B cell (primary cell): Measurements from ENCODE around the gene ARMH3. TPM values are rescaled to one million over a fixed set of nuclear protein-coding genes. Genes with fewer than 3 reads are reported as not detected.

ENCODE experiments used
- ATAC-seq: fragments of 200-7000 bp; cut with Tn5 transposase; one replicate; pipeline ENCODE4 v1.10.0; 2021; ENCODE audit warnings: low read depth, mild to moderate bottlenecking, moderate number of reproducible peaks, moderate library complexity
- CTCF ChIA-PET: fragments of 350-600 bp; sonication (Branson Sonifier 250); formaldehyde crosslinking; loops from one replicate; lab custom pipeline; 2021; ENCODE audit warnings: antibody characterized with exemption, inconsistent platforms; lab: Charles Lee
- POLR2A ChIA-PET: fragments of 350-600 bp; sonication (Branson Sonifier 250); formaldehyde crosslinking; loops from one replicate; lab custom pipeline; 2021; ENCODE audit warnings: antibody characterized with exemption; lab: Charles Lee
- DNase-seq: peaks from one replicate; pipeline ENCODE4 v3.0.0; 2013
- H2AFZ ChIP-seq: 2 replicates; pipeline ENCODE4 v1.6.1; 2012; ENCODE audit warnings: mild to moderate bottlenecking, low read depth, low read length; ENCODE audit not compliant: insufficient read depth, poor library complexity, severe bottlenecking
- H3K27ac ChIP-seq, 2 donors: 1 replicate in 1 of 2; 2 replicates in 1 of 2; pipeline ENCODE4 v1.5.1; 2012 to 2013; ENCODE audit warnings: low read length in 2 of 2, mild to moderate bottlenecking in 2 of 2, moderate library complexity in 1 of 2
- H3K27me3 ChIP-seq, 4 experiments: fragments of 200-600 bp in 1 of 4; sonication (generic) in 1 of 4; replicated peaks in 1 of 4; 1 replicate in 2 of 4; 2 replicates in 2 of 4; pipeline versions ENCODE4 v1.6.1 to v1.7.0; 2013 to 2016; ENCODE audit warnings: low read length in 3 of 4, mild to moderate bottlenecking in 2 of 4, mixed read lengths in 1 of 4, moderate library complexity in 1 of 4; ENCODE audit not compliant: insufficient read depth in 4 of 4, control insufficient read depth in 3 of 4; ENCODE audit errors: control extremely low read depth in 1 of 4
- H3K36me3 ChIP-seq, 2 experiments: replicated peaks in 1 of 2; 1 replicate in 1 of 2; 2 replicates in 1 of 2; pipeline versions ENCODE4 v1.6.1 to v1.7.1; 2013; ENCODE audit warnings: low read length in 1 of 2; ENCODE audit not compliant: insufficient read depth in 2 of 2, control insufficient read depth in 1 of 2; ENCODE audit errors: control extremely low read depth in 1 of 2, extremely low read depth in 1 of 2
- H3K4me1 ChIP-seq, 2 donors: fragments of 200-600 bp in 1 of 2; sonication (generic) in 1 of 2; 1 replicate in 1 of 2; 2 replicates in 1 of 2; pipeline versions ENCODE4 v1.5.1 to v1.6.1; 2013 to 2017; ENCODE audit warnings: low read length in 2 of 2; ENCODE audit not compliant: control insufficient read depth in 2 of 2, insufficient read depth in 2 of 2
- H3K4me2 ChIP-seq: replicated peaks from 2 replicates; pipeline ENCODE3; 2012; ENCODE audit warnings: mild to moderate bottlenecking, low read depth, low read length; ENCODE audit not compliant: poor library complexity, severe bottlenecking
- H3K4me3 ChIP-seq, 5 experiments: fragments of 200-600 bp in 1 of 5; sonication (generic) in 1 of 5; 1 replicate in 3 of 5; 2 replicates in 2 of 5; pipeline versions ENCODE4 v1.5.1 to v1.7.0; 2011 to 2016; ENCODE audit warnings: low read length in 4 of 5, mild to moderate bottlenecking in 4 of 5, low read depth in 2 of 5, control low read depth in 1 of 5, moderate library complexity in 1 of 5; ENCODE audit not compliant: insufficient read depth in 1 of 5; ENCODE audit errors: control extremely low read depth in 1 of 5, extremely low read depth in 1 of 5
- H3K79me2 ChIP-seq: fragments of 200-600 bp; sonication (generic); one replicate; pipeline ENCODE4 v1.6.0; 2016; ENCODE audit warnings: low read length; ENCODE audit not compliant: control insufficient read depth, insufficient read depth
- H3K9ac ChIP-seq: fragments of 200-600 bp; sonication (generic); 2 replicates; pipeline ENCODE4 v1.6.1; 2017; ENCODE audit warnings: mild to moderate bottlenecking, low read length, moderate library complexity
- H3K9me3 ChIP-seq, 3 donors: one replicate each; pipeline versions ENCODE4 v1.6.1 to v1.7.1; 2013; ENCODE audit warnings: low read length in 2 of 3; ENCODE audit not compliant: control insufficient read depth in 2 of 3, insufficient read depth in 1 of 3; ENCODE audit errors: control extremely low read depth in 1 of 3
- H4K20me1 ChIP-seq: 2 replicates; pipeline ENCODE4 v1.6.0; 2012; ENCODE audit warnings: mild to moderate bottlenecking, low read length; ENCODE audit not compliant: insufficient read depth, control insufficient read depth, poor library complexity, severe bottlenecking
- H3K27ac Mint-ChIP-seq: one replicate; pipeline ENCODE4 v1.8.0; 2021; ENCODE audit warnings: mixed read lengths
- H3K27me3 Mint-ChIP-seq: one replicate; pipeline ENCODE4 v1.8.0; 2021; ENCODE audit warnings: mixed read lengths
- H3K4me1 Mint-ChIP-seq: one replicate; pipeline ENCODE4 v1.8.0; 2021; ENCODE audit warnings: mixed read lengths
- H3K4me3 Mint-ChIP-seq: one replicate; pipeline ENCODE4 v1.8.0; 2021; ENCODE audit warnings: mixed read lengths
- H3K9me3 Mint-ChIP-seq: one replicate; pipeline ENCODE4 v1.8.0; 2022; ENCODE audit warnings: mixed read lengths; ENCODE audit not compliant: insufficient read depth
- EZH2 ChIP-seq: IDR thresholded peaks from 2 replicates; pipeline ENCODE4 v1.6.1; 2012; ENCODE audit warnings: borderline replicate concordance, low read depth, mild to moderate bottlenecking, moderate library complexity, low read length; ENCODE audit not compliant: insufficient read depth, poor library complexity, severe bottlenecking
- WGBS: methylation state at CpG from one replicate; pipeline ENCODE4 v1.1.5; 2013; ENCODE audit warnings: missing lambda C conversion rate; ENCODE audit not compliant: insufficient coverage; 5-methylcytosine and 5-hydroxymethylcytosine counted together
- intact Hi-C: fragments of 100-400 bp; cut with micrococcal nuclease; formaldehyde crosslinking; loops from one replicate; pipeline ENCODE4 v1.10.0; 2022
- polyA plus RNA-seq: library from polyadenylated mRNA; depleted of rRNA; stranded (reverse); fragments of >200 nt; gene quantifications from 2 replicates; pipeline ENCODE4 v1.2.3, GENCODE V29; 2012
- total RNA-seq, 2 donors: library from RNA; stranded (reverse); fragments of 120-200 nt in 1 of 2; gene quantifications; 1 replicate in 1 of 2; 2 replicates in 1 of 2; pipeline versions ENCODE4 v1.2.3 to v1.2.4, GENCODE V29; 2013 to 2022
- TF ChIP-seq, protein P1 (sequence below): fragments of 200-600 bp; IDR thresholded peaks from one replicate; pipeline ENCODE4 v1.8.0; 2022; ENCODE audit warnings: antibody characterized with exemption, mild to moderate bottlenecking

Gene ARMH3
- total and polyA plus RNA-seq, 2 donors (not counting 1 experiment from before 2014, with no cell fraction given), result 33.4 to 40.7 TPM

DNA sequence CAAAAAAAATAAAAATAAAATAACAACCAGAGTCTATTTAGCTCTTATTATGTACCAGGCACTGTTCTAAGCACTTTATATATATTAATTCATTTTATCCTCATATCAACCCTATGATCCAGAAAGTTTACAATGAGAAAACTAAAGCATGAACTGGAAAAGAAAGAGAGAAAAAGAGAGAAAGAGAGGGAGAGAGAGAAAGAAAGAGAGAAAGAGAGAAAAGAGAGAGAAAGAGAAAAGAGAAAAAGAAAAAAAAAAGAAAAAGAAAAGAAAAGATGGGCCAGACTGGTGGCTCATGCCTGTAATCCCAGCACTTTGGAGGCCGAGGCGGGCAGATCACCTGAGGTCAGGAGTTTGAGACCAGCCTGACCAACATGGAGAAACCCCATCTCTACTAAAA lies 9.9 kb downstream of the ARMH3 start:
- Histone ChIP-seq H3K36me3 (peaks cover 0 to 2% of the 10 kb centered on the region in 2 experiments), H3K27ac (no peak overlapping the region), H3K4me1 (no peaks in the 10 kb centered on the region), H3K4me3 (no peak overlapping the region), H3K79me2 (peaks cover 97% of the 10 kb centered on the region), H3K9ac (no peak overlapping the region), H2AFZ (no peak overlapping the region), H3K27me3 (no peaks in the 10 kb centered on the region), H3K4me2 (no peak overlapping the region), H4K20me1 (peaks cover 76% of the 10 kb centered on the region), H3K9me3 (no peaks in the 10 kb centered on the region)
- no peaks in the 10 kb centered on the region for H3K9me3 Mint-ChIP-seq
- intact Hi-C loops, result no loop called here
- CTCF ChIA-PET, result no interaction called here
- H3K27me3 Mint-ChIP-seq, result no peaks in the 10 kb centered on the region
- ATAC-seq (no peak), DNase-seq (no peak)
- TF ChIP-seq, protein P1, sequence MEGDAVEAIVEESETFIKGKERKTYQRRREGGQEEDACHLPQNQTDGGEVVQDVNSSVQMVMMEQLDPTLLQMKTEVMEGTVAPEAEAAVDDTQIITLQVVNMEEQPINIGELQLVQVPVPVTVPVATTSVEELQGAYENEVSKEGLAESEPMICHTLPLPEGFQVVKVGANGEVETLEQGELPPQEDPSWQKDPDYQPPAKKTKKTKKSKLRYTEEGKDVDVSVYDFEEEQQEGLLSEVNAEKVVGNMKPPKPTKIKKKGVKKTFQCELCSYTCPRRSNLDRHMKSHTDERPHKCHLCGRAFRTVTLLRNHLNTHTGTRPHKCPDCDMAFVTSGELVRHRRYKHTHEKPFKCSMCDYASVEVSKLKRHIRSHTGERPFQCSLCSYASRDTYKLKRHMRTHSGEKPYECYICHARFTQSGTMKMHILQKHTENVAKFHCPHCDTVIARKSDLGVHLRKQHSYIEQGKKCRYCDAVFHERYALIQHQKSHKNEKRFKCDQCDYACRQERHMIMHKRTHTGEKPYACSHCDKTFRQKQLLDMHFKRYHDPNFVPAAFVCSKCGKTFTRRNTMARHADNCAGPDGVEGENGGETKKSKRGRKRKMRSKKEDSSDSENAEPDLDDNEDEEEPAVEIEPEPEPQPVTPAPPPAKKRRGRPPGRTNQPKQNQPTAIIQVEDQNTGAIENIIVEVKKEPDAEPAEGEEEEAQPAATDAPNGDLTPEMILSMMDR, result no peak
- TF ChIP-seq EZH2, result no peak
- H3K27ac Mint-ChIP-seq, result no peak overlapping the region
- no peak overlapping the region for H3K4me3 Mint-ChIP-seq
- POLR2A ChIA-PET, result interaction anchor here (0.7 kb wide), 1 partner anchor 231 kb away, joined by 3 read pairs; no protein-coding TSS in a partner anchor
- WGBS, result no CpG with 5 or more reads among the region's 2 CpGs
- H3K4me1 Mint-ChIP-seq, result peaks cover 28% of the 10 kb centered on the region

DNA sequence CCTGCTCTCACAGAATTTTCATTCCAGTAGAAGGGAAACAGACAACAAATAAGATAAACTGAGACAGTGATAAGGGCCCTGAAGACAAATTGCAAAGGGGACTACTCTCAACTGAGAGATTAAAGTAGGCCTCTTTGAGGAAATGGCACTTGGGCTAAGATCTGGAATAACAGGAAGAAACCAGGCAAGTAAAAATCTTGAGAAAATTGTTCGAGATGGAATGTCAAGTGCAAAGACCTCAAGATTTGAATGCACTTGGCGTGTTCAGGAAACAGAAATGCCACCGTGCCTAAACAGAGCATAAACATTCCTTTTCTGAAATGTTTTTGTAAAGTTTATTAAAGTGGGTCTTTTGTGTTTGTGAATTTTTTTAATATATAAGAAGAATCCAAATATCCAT lies 10.7 kb downstream of the ARMH3 start:
- H3K79me2 ChIP-seq, result peaks cover 95% of the 10 kb centered on the region
- no peak for DNase-seq

More for the DNA sequence above, 10.7 kb downstream of the ARMH3 start:
- no peak overlapping the region for H2AFZ ChIP-seq
- H3K9me3 Mint-ChIP-seq, result no peaks in the 10 kb centered on the region
- ChIA-PET CTCF (interaction anchor here (2.6 kb wide), 1 partner anchor 28 kb away, joined by 9 read pairs; no protein-coding TSS in a partner anchor), POLR2A (no interaction called here)
- no peak overlapping the region for H3K4me3 Mint-ChIP-seq
- intact Hi-C loops, result no loop called here
- no peaks in the 10 kb centered on the region for H3K9me3 ChIP-seq
- no peak overlapping the region for H3K4me2 ChIP-seq
- WGBS, result 60% methylated on average over 2 of the region's 3 CpGs
- no peak overlapping the region for H3K27ac Mint-ChIP-seq
- H3K36me3 ChIP-seq, result peaks cover 0 to 4% of the 10 kb centered on the region in 2 experiments
- H3K27me3 Mint-ChIP-seq, result no peaks in the 10 kb centered on the region
- H3K27me3 ChIP-seq, result no peaks in the 10 kb centered on the region
- TF ChIP-seq EZH2, result no peak
- TF ChIP-seq, protein P1, result no peak
- H3K4me1 ChIP-seq, result peaks cover 0 to 3% of the 10 kb centered on the region in 2 donors
- peaks cover 33% of the 10 kb centered on the region for H3K4me1 Mint-ChIP-seq
- no peak overlapping the region for H3K27ac ChIP-seq
- no peak for ATAC-seq
- H3K9ac ChIP-seq, result no peak overlapping the region
- H3K4me3 ChIP-seq, result no peak overlapping the region
- H4K20me1 ChIP-seq, result peaks cover 81% of the 10 kb centered on the region
